HEK293 (cell line): ENCODE measurements around the gene SOX3.

Experiments
- CTCF ChIA-PET: fragments of 350-600 bp; formaldehyde crosslinking; extraction: SDS; loops from one replicate; lab custom pipeline; 2021; ENCODE audit warnings: antibody characterized with exemption; lab: Yijun Ruan, JAX
- POLR2A ChIA-PET: fragments of 300-600 bp; formaldehyde crosslinking; extraction: SDS; loops from one replicate; lab custom pipeline; 2020; ENCODE audit warnings: antibody characterized with exemption, inconsistent platforms; lab: Yijun Ruan, JAX
- H3K27ac ChIP-seq: fragments of 200-500 bp; sonication (Bioruptor generic); 2 replicates; pipeline ENCODE4 v1.5.1; 2014; ENCODE audit warnings: low read depth, low read length, control low read depth, inconsistent platforms; ENCODE audit errors: extremely low read depth
- H3K36me3 ChIP-seq, 2 experiments: fragments of 200-500 bp in 1 of 2; sonication (Bioruptor generic) in 1 of 2; 1 replicate in 1 of 2; 2 replicates in 1 of 2; pipeline ENCODE4 v1.5.1; 2014 to 2017; ENCODE audit warnings: inconsistent platforms in 2 of 2, low read length in 2 of 2; ENCODE audit not compliant: control insufficient read depth in 2 of 2, insufficient read depth in 1 of 2
- H3K4me1 ChIP-seq: fragments of 200-500 bp; sonication (Bioruptor generic); 2 replicates; pipeline ENCODE4 v1.5.1; 2014; ENCODE audit warnings: mild to moderate bottlenecking, low read length, inconsistent platforms; ENCODE audit not compliant: control insufficient read depth, insufficient read depth
- H3K4me3 ChIP-seq: 2 replicates; pipeline ENCODE4 v1.5.1; 2011; ENCODE audit warnings: low read depth, mild to moderate bottlenecking, control low read depth, low read length, moderate library complexity
- H3K9me3 ChIP-seq: fragments of 200-500 bp; sonication (Bioruptor generic); 2 replicates; pipeline ENCODE4 v1.5.1; 2014; ENCODE audit warnings: low read depth, low read length, inconsistent platforms; ENCODE audit not compliant: control insufficient read depth, insufficient read depth
- FEZF1 ChIP-seq: fragments of 450-650 bp; formaldehyde crosslinking; IDR thresholded peaks from 2 replicates; pipeline ENCODE4 v1.5.1; 2016; ENCODE audit warnings: missing biosample characterization, missing genetic modification characterization
- GFI1B ChIP-seq: fragments of 450-650 bp; formaldehyde crosslinking; IDR thresholded peaks from 2 replicates; pipeline ENCODE4 v1.5.1; 2016; ENCODE audit warnings: missing biosample characterization, missing genetic modification characterization
- HOXD13 ChIP-seq: sonication (generic); formaldehyde crosslinking; IDR thresholded peaks from 2 replicates; pipeline ENCODE4 v1.8.0; 2022; ENCODE audit warnings: missing genetic modification reagents, borderline replicate concordance
- OVOL3 ChIP-seq: fragments of 450-650 bp; formaldehyde crosslinking; IDR thresholded peaks from 2 replicates; pipeline ENCODE4 v1.5.1; 2016; ENCODE audit warnings: missing biosample characterization, missing genetic modification characterization
- REPIN1 ChIP-seq: fragments of 450-650 bp; formaldehyde crosslinking; IDR thresholded peaks from 2 replicates; pipeline ENCODE4 v1.5.1; 2017; ENCODE audit warnings: missing biosample characterization, missing genetic modification characterization, low read depth
- SP2 ChIP-seq: fragments of 450-650 bp; formaldehyde crosslinking; IDR thresholded peaks from 2 replicates; pipeline ENCODE4 v1.5.1; 2016; ENCODE audit warnings: missing biosample characterization, missing genetic modification characterization
- TCF7L2 ChIP-seq: IDR thresholded peaks from 2 replicates; pipeline ENCODE4 v1.6.1; 2011; ENCODE audit warnings: low read depth, mild to moderate bottlenecking, inconsistent platforms, low read length, moderate library complexity, borderline replicate concordance
- WT1 ChIP-seq: fragments of 450-650 bp; formaldehyde crosslinking; IDR thresholded peaks from 2 replicates; pipeline ENCODE4 v1.5.1; 2016; ENCODE audit warnings: missing biosample characterization, missing genetic modification characterization
- ZNF221 ChIP-seq: fragments of 450-650 bp; formaldehyde crosslinking; IDR thresholded peaks from 2 replicates; pipeline ENCODE4 v1.5.1; 2017; ENCODE audit warnings: missing biosample characterization, missing genetic modification characterization, borderline replicate concordance
- ZNF416 ChIP-seq: fragments of 450-650 bp; formaldehyde crosslinking; IDR thresholded peaks from 2 replicates; pipeline ENCODE4 v1.5.1; 2016; ENCODE audit warnings: missing biosample characterization, missing genetic modification characterization
- ZNF423 ChIP-seq: fragments of 450-650 bp; formaldehyde crosslinking; IDR thresholded peaks from 2 replicates; pipeline ENCODE4 v1.5.1; 2016; ENCODE audit warnings: missing biosample characterization, missing genetic modification characterization
- ZNF473 ChIP-seq: fragments of 450-650 bp; formaldehyde crosslinking; IDR thresholded peaks from 2 replicates; pipeline ENCODE4 v1.5.1; 2017; ENCODE audit warnings: missing biosample characterization, missing genetic modification characterization
- ZNF558 ChIP-seq: fragments of 450-650 bp; formaldehyde crosslinking; IDR thresholded peaks from 2 replicates; pipeline ENCODE4 v1.5.1; 2016; ENCODE audit warnings: missing biosample characterization, missing genetic modification characterization
- ZNF560 ChIP-seq: fragments of 450-650 bp; formaldehyde crosslinking; IDR thresholded peaks from 2 replicates; pipeline ENCODE4 v1.5.1; 2017; ENCODE audit warnings: missing biosample characterization, missing genetic modification characterization, borderline replicate concordance
- ZNF629 ChIP-seq: fragments of 450-650 bp; formaldehyde crosslinking; IDR thresholded peaks from 2 replicates; pipeline ENCODE4 v1.5.1; 2017; ENCODE audit warnings: missing biosample characterization, missing genetic modification characterization
- ZNF792 ChIP-seq: fragments of 450-650 bp; formaldehyde crosslinking; IDR thresholded peaks from 2 replicates; pipeline ENCODE4 v1.5.1; 2016; ENCODE audit warnings: missing biosample characterization, missing genetic modification characterization
- ZSCAN23 ChIP-seq: fragments of 450-650 bp; formaldehyde crosslinking; IDR thresholded peaks from 2 replicates; pipeline ENCODE4 v1.5.1; 2016; ENCODE audit warnings: missing biosample characterization, missing genetic modification characterization
- TF ChIP-seq, protein P1 (sequence below): fragments of 450-650 bp; formaldehyde crosslinking; IDR thresholded peaks from 2 replicates; pipeline ENCODE4 v1.5.1; 2016; ENCODE audit warnings: missing biosample characterization, missing genetic modification characterization, borderline replicate concordance
- TF ChIP-seq, protein P2 (sequence below): fragments of 450-650 bp; formaldehyde crosslinking; IDR thresholded peaks from 2 replicates; pipeline ENCODE4 v1.5.1; 2016; ENCODE audit warnings: missing biosample characterization, missing genetic modification characterization
- TF ChIP-seq, protein P3 (sequence below): fragments of 450-650 bp; formaldehyde crosslinking; IDR thresholded peaks from 2 replicates; pipeline ENCODE4 v1.5.1; 2016; ENCODE audit warnings: missing biosample characterization, missing genetic modification characterization
- TF ChIP-seq, protein P4 (sequence below): fragments of 450-650 bp; formaldehyde crosslinking; IDR thresholded peaks from 2 replicates; pipeline ENCODE4 v1.5.1; 2016; ENCODE audit warnings: missing biosample characterization, missing genetic modification characterization
- TF ChIP-seq, protein P5 (sequence below): fragments of 450-650 bp; formaldehyde crosslinking; IDR thresholded peaks from 2 replicates; pipeline ENCODE4 v1.5.1; 2017; ENCODE audit warnings: missing biosample characterization, missing genetic modification characterization

Gene SOX3

DNA sequence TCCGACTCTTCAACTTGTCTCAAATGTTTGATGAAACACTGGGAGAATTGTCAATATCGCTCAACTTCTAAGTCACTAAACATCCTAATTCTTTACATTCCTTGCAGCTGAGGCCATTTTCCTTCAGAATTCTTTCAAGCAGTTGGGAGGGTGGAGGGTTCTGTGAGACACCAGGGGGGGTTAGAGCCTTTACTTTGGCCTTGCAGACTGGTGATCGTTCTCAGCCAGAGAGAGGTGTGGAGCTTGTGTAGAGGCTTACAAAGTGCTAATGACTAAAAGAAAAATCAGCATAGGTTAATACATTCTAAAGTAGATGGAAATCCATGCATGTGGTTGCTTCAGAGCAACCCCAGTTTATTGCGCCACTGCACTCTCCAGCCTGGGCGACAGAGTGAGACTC is 21.3 kb upstream of the SOX3 start:
- TF ChIP-seq, protein P1, sequence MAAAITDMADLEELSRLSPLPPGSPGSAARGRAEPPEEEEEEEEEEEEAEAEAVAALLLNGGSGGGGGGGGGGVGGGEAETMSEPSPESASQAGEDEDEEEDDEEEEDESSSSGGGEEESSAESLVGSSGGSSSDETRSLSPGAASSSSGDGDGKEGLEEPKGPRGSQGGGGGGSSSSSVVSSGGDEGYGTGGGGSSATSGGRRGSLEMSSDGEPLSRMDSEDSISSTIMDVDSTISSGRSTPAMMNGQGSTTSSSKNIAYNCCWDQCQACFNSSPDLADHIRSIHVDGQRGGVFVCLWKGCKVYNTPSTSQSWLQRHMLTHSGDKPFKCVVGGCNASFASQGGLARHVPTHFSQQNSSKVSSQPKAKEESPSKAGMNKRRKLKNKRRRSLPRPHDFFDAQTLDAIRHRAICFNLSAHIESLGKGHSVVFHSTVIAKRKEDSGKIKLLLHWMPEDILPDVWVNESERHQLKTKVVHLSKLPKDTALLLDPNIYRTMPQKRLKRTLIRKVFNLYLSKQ (tag by site-specific recombination), result no peak
- TF ChIP-seq SP2 (tag by site-specific recombination), result no peak
- no peak for TF ChIP-seq OVOL3 (tag by site-specific recombination)
- no peak for TF ChIP-seq REPIN1 (tag by site-specific recombination)
- TF ChIP-seq GFI1B, result no peak
- no peak for TF ChIP-seq TCF7L2
- TF ChIP-seq ZNF416 (tag by site-specific recombination), result no peak
- no peak for TF ChIP-seq ZNF423 (tag by site-specific recombination)
- TF ChIP-seq, protein P2, sequence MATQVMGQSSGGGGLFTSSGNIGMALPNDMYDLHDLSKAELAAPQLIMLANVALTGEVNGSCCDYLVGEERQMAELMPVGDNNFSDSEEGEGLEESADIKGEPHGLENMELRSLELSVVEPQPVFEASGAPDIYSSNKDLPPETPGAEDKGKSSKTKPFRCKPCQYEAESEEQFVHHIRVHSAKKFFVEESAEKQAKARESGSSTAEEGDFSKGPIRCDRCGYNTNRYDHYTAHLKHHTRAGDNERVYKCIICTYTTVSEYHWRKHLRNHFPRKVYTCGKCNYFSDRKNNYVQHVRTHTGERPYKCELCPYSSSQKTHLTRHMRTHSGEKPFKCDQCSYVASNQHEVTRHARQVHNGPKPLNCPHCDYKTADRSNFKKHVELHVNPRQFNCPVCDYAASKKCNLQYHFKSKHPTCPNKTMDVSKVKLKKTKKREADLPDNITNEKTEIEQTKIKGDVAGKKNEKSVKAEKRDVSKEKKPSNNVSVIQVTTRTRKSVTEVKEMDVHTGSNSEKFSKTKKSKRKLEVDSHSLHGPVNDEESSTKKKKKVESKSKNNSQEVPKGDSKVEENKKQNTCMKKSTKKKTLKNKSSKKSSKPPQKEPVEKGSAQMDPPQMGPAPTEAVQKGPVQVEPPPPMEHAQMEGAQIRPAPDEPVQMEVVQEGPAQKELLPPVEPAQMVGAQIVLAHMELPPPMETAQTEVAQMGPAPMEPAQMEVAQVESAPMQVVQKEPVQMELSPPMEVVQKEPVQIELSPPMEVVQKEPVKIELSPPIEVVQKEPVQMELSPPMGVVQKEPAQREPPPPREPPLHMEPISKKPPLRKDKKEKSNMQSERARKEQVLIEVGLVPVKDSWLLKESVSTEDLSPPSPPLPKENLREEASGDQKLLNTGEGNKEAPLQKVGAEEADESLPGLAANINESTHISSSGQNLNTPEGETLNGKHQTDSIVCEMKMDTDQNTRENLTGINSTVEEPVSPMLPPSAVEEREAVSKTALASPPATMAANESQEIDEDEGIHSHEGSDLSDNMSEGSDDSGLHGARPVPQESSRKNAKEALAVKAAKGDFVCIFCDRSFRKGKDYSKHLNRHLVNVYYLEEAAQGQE (tag by site-specific recombination), result no peak
- TF ChIP-seq, protein P3, sequence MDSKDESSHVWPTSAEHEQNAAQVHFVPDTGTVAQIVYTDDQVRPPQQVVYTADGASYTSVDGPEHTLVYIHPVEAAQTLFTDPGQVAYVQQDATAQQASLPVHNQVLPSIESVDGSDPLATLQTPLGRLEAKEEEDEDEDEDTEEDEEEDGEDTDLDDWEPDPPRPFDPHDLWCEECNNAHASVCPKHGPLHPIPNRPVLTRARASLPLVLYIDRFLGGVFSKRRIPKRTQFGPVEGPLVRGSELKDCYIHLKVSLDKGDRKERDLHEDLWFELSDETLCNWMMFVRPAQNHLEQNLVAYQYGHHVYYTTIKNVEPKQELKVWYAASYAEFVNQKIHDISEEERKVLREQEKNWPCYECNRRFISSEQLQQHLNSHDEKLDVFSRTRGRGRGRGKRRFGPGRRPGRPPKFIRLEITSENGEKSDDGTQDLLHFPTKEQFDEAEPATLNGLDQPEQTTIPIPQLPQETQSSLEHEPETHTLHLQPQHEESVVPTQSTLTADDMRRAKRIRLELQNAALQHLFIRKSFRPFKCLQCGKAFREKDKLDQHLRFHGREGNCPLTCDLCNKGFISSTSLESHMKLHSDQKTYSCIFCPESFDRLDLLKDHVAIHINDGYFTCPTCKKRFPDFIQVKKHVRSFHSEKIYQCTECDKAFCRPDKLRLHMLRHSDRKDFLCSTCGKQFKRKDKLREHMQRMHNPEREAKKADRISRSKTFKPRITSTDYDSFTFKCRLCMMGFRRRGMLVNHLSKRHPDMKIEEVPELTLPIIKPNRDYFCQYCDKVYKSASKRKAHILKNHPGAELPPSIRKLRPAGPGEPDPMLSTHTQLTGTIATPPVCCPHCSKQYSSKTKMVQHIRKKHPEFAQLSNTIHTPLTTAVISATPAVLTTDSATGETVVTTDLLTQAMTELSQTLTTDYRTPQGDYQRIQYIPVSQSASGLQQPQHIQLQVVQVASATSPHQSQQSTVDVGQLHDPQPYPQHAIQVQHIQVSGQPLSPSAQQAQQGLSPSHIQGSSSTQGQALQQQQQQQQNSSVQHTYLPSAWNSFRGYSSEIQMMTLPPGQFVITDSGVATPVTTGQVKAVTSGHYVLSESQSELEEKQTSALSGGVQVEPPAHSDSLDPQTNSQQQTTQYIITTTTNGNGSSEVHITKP (tag by site-specific recombination), result no peak
- no peak for TF ChIP-seq ZNF473
- no peak for TF ChIP-seq ZSCAN23
- no peak for TF ChIP-seq HOXD13 (CRISPR knock-in tag)
- no peak for TF ChIP-seq WT1 (tag by site-specific recombination)
- no peak for TF ChIP-seq FEZF1
- TF ChIP-seq ZNF629 (tag by site-specific recombination), result no peak
- TF ChIP-seq ZNF558 (tag by site-specific recombination), result no peak
- no peak for TF ChIP-seq ZNF792 (tag by site-specific recombination)

DNA sequence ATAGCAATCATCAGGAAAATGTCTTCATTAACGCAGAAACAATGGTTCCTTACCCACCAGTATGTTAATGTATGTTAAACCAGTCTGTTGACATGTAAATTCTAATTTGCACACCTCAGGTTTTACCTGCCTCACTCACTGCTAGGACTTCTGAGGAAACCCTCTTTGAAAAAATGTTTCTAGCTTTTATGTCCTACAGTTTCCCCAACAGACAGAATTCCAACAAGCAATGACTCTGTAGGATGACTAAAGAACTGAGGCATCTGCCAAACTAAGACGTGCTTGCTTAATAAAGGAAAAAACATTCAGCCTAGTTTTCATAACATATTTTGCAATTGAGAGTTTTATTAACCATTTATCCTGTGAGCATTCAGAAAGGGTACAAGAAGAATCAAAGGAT is 20.6 kb upstream of the SOX3 start:
- Histone ChIP-seq H3K4me1 (no peaks in the 10 kb centered on the region), H3K9me3 (no peaks in the 10 kb centered on the region), H3K4me3 (no peak overlapping the region), H3K27ac (no peak overlapping the region)
- POLR2A ChIA-PET, result no interaction called here
- CTCF ChIA-PET, result interaction anchor here (1.0 to 1.1 kb wide), 3 partner anchors 11 to 158 kb away, joined by 3 to 4 read pairs (median 3); no protein-coding TSS in a partner anchor
- TF ChIP-seq, protein P4, sequence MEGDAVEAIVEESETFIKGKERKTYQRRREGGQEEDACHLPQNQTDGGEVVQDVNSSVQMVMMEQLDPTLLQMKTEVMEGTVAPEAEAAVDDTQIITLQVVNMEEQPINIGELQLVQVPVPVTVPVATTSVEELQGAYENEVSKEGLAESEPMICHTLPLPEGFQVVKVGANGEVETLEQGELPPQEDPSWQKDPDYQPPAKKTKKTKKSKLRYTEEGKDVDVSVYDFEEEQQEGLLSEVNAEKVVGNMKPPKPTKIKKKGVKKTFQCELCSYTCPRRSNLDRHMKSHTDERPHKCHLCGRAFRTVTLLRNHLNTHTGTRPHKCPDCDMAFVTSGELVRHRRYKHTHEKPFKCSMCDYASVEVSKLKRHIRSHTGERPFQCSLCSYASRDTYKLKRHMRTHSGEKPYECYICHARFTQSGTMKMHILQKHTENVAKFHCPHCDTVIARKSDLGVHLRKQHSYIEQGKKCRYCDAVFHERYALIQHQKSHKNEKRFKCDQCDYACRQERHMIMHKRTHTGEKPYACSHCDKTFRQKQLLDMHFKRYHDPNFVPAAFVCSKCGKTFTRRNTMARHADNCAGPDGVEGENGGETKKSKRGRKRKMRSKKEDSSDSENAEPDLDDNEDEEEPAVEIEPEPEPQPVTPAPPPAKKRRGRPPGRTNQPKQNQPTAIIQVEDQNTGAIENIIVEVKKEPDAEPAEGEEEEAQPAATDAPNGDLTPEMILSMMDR (tag by site-specific recombination), result no peak
- TF ChIP-seq ZNF221 (tag by site-specific recombination), result no peak
- no peak for TF ChIP-seq ZNF560 (tag by site-specific recombination)
- TF ChIP-seq, protein P5, sequence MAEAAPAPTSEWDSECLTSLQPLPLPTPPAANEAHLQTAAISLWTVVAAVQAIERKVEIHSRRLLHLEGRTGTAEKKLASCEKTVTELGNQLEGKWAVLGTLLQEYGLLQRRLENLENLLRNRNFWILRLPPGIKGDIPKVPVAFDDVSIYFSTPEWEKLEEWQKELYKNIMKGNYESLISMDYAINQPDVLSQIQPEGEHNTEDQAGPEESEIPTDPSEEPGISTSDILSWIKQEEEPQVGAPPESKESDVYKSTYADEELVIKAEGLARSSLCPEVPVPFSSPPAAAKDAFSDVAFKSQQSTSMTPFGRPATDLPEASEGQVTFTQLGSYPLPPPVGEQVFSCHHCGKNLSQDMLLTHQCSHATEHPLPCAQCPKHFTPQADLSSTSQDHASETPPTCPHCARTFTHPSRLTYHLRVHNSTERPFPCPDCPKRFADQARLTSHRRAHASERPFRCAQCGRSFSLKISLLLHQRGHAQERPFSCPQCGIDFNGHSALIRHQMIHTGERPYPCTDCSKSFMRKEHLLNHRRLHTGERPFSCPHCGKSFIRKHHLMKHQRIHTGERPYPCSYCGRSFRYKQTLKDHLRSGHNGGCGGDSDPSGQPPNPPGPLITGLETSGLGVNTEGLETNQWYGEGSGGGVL, result no peak
- TF ChIP-seq, all 188 proteins: peak for 0
- no peaks in the 10 kb centered on the region for H3K36me3 ChIP-seq

More for the DNA sequence above, 21.3 kb upstream of the SOX3 start:
- H3K27ac ChIP-seq, result no peak overlapping the region
- ChIA-PET POLR2A (no interaction called here), CTCF (interaction anchor here (0.6 to 1.1 kb wide), 4 partner anchors 47 to 157 kb away, joined by 3 to 4 read pairs (median 3); no protein-coding TSS in a partner anchor)
- no peak overlapping the region for H3K4me3 ChIP-seq
- H3K4me1 ChIP-seq, result no peaks in the 10 kb centered on the region
- H3K36me3 ChIP-seq, result no peaks in the 10 kb centered on the region
- H3K9me3 ChIP-seq, result no peaks in the 10 kb centered on the region
